Astrocyte of the spinal cord (primary cell): ENCODE measurements around the gene TMEM158.
A peak's percentile ranks its signal among the peaks of the same experiment; 100 is the strongest.

ENCODE experiments used
- DNase-seq: peaks from one replicate; pipeline ENCODE4 v3.0.0; 2011; ENCODE audit warnings: low read depth, low spot score
- H3K4me3 ChIP-seq: 2 replicates; pipeline ENCODE4 v1.5.1; 2011; ENCODE audit warnings: low read depth, mild to moderate bottlenecking, low read length, moderate library complexity
- in situ Hi-C: cut with HindIII; loops from 2 replicates; pipeline ENCODE4 v1.10.0; 2017; ENCODE audit warnings: low sequenced_read_pairs
- TF ChIP-seq, protein P1 (sequence below): IDR thresholded peaks from 2 replicates; pipeline ENCODE4 v1.5.1; 2012; ENCODE audit warnings: low read depth, mild to moderate bottlenecking, low read length, inconsistent platforms

TMEM158 gene

DNA sequence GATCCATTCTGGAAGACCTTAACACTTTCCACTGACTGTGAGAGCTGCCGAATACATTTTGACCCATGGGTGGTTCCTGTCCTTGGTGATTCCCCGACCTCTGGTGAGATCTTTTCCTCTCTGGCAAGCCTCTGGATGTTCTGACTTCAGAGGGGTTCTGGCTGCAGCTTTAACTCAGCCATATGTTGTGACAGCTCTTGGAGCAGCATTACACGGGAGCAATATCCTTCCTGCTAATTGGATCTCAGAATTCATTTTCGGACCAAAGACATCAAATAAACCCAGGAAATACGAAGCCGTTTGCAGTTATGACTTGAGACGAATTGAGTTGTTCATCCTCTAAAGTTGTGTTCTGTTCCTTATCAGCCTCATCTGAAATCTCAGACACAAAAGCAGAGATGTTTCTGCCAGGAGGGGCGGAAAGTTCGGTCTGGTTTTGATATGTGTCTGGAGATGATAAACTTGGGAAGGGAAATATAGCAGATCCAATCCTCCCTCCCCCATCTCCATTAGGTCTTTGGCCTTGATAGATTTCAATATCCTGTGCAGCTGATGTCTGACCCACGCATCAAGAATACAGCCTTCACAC lies 10.0 kb downstream of the TMEM158 start:
- in situ Hi-C loops: no loop called here
- no peak for DNase-seq
- H3K4me3 ChIP-seq: no peak overlapping the region
- TF ChIP-seq, protein P1, sequence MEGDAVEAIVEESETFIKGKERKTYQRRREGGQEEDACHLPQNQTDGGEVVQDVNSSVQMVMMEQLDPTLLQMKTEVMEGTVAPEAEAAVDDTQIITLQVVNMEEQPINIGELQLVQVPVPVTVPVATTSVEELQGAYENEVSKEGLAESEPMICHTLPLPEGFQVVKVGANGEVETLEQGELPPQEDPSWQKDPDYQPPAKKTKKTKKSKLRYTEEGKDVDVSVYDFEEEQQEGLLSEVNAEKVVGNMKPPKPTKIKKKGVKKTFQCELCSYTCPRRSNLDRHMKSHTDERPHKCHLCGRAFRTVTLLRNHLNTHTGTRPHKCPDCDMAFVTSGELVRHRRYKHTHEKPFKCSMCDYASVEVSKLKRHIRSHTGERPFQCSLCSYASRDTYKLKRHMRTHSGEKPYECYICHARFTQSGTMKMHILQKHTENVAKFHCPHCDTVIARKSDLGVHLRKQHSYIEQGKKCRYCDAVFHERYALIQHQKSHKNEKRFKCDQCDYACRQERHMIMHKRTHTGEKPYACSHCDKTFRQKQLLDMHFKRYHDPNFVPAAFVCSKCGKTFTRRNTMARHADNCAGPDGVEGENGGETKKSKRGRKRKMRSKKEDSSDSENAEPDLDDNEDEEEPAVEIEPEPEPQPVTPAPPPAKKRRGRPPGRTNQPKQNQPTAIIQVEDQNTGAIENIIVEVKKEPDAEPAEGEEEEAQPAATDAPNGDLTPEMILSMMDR: no peak

DNA sequence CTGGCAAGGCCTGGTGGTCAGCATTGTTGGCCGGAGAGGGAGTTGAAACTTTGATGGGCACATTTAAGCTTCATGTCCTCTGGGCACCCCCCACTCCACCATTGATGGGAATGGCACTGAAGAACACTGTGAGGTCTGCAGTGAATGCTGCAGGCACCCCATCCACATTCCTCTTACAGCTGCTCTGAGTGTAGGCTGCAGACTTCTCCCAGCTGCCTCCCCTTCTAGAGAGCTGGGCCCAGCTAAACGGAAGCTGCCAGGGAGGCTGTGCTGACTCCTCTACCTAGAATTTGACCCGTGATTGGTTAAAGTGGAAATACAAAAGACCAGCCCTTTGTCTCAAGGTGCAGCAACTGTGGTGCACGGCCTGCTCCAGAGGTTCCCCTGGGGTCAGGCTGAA lies 10.6 kb downstream of the TMEM158 start:
- no peak for DNase-seq
- TF ChIP-seq, protein P1: no peak
- in situ Hi-C loops: no loop called here
- H3K4me3 ChIP-seq: no peak overlapping the region

DNA sequence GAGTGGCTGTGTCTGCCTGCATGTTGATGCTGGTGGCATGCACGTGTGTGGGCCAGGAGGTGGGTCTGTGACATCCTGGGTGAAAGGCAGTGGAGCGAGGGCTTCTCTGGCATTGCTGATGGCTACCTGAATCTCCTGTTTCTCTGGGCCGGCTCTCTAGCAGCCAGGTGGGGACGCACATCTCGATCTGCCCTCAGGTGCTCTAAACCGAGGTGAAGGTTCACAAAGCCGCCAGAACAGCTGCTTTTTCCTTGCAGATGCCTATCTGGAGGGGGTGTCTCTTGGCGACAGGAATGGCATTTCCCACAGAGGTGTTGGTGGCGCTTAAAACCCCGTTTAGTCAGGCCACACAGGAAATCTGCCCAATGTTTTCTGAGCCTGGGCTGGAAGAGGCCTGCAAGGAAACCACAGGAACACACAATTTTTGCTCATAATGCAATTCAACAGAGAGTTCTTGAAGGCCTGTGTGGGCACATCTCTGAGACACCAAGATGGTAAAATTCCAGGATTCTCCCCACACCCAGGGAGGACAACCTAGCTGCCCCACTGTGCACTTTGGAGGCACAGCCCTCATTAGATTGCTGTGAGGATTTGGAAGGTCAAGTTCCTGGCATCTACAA lies 11.9 kb downstream of the TMEM158 start:
- in situ Hi-C loops: no loop called here
- TF ChIP-seq, protein P1: no peak
- no peak overlapping the region for H3K4me3 ChIP-seq
- no peak for DNase-seq

DNA sequence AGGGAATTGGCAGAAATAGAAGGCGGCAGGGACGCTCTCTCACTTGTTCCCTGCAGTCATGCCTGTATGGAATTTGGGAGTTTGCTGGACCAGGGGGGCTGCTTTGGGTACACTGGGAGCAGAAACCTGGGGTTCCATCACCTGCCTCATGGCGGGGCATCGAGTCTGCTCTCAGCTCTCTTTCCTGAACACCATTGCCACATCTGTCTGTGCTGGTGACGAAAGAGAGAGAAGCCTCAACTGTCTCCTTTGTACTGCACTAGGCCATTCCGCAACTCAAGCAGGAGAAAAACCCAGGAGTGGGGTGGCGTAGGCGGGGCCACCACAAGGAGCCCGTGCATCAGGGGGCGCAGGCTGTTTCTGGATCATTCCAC lies 14.0 kb downstream of the TMEM158 start:
- no peak for DNase-seq
- TF ChIP-seq, protein P1: no peak
- in situ Hi-C loops: no loop called here
- H3K4me3 ChIP-seq: no peak overlapping the region

DNA sequence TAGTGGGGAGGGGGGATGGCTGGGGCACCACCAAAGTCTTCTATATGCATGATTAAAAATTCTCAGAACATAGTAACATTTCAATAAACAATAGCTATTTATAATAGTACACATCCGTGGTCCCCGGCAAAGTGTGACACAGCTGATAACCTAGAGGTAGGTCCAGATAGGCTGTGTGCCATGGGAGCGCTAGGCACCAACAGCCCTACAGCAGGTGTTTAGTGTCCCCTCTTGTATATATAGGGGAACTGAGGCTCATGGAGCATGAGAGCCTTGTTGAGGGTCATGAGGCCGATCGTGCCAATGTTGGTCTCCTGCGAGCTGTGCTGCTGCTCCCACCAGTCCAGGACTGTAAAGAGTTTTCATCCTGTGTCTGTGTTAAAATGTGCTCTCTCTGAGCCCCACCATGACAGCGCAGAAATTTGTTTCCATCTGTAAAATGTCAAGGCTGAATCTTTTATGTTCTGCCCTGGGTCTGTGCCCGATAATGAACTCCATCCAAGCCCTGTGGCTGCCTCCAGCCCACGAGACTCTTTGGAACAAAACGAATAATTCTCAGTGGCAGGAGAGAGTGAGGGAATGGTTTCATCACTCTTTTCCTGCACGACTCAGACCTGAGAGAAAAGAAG lies 14.5 kb downstream of the TMEM158 start:
- TF ChIP-seq, protein P1: no peak
- no peak overlapping the region for H3K4me3 ChIP-seq
- DNase-seq: no peak

DNA sequence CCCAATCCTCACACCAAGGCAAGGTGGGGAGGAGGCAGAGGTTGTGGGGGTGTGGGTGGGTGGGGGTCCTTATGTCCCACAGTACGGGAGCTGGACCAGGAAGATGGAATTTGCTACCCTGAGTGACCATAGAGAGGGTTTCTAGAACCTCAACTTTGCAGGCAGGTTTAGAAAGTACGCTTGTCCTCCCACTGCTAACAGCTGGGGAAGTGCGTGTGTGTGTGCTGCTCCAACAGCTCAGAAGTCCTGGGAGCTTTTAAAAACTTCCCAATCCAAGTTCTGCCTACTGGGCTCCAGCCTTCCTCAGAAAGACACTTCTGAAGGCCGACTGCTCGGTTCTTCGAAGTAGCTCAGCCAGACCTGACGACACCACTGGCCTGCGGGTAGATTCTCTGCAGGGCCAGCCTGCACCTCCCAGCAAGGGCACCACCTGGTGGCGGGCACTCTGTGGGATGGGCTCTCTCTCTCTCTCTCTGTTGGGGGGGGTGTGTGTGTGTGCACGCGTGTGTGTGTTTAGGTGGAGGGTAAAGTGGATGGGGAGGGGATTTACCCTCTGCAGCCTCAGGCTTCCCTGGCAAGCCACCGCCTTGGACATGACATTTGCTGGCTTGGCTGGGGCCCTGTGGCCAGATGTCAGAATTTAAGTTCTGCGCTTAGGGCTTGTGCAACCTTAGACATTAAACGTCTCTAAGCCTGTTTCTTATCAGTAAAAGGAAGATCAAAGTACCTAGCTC lies 15.6 kb downstream of the TMEM158 start:
- in situ Hi-C loops: no loop called here
- no peak overlapping the region for H3K4me3 ChIP-seq
- DNase-seq: peak; percentile 78
- TF ChIP-seq, protein P1: peak; percentile 91

More for the DNA sequence above, 14.5 kb downstream of the TMEM158 start:
- in situ Hi-C loops: no loop called here
